Endothelial cell of umbilical vein (primary cell): ENCODE data around the gene GHRHR. TPM values are rescaled to one million over a fixed set of nuclear protein-coding genes. Genes with fewer than 3 reads are reported as not detected.

Source experiments
- BruUV-seq: library from RNA; stranded (reverse); fragments of 400-500 nt; replicated peaks from 2 replicates; lab custom pipeline; 2021; lab: Mats Ljungman, UMichigan
- CTCF ChIA-PET: fragments of 300-600, 350-600 bp; sonication (Branson Sonifier 250); formaldehyde crosslinking; loops from one replicate; lab custom pipeline; 2021; ENCODE audit warnings: antibody characterized with exemption, inconsistent platforms; lab: Charles Lee
- POLR2A ChIA-PET: fragments of 300-600, 350-600 bp; sonication (Branson Sonifier 250); formaldehyde crosslinking; loops from one replicate; lab custom pipeline; 2021; ENCODE audit warnings: antibody characterized with exemption, inconsistent platforms; lab: Charles Lee
- DNase-seq: peaks from one replicate; pipeline ENCODE4 v3.0.0-alpha.2; 2011; ENCODE audit warnings: low read depth, low spot score
- FAIRE-seq: peaks from 2 replicates; lab custom pipeline; 2011; peaks lifted over from hg19 to GRCh38; lab: Jason Lieb, UNC
- H2AFZ ChIP-seq: 2 replicates; pipeline ENCODE4 v1.6.0; 2012; ENCODE audit warnings: low read depth, low read length, control low read depth, inconsistent platforms
- H3K27ac ChIP-seq: 2 replicates; pipeline ENCODE4 v1.5.1; 2011; ENCODE audit warnings: low read depth, mild to moderate bottlenecking, control low read depth, low read length, moderate library complexity; ENCODE audit not compliant: insufficient read depth
- H3K27me3 ChIP-seq, 2 experiments: 2 replicates each; pipeline versions ENCODE4 v1.6.0 to v1.6.1; 2011; ENCODE audit warnings: low read length in 2 of 2, mixed read lengths in 1 of 2; ENCODE audit not compliant: control insufficient read depth in 2 of 2, insufficient read depth in 2 of 2
- H3K36me3 ChIP-seq, 2 experiments: 2 replicates in 1 of 2; 3 replicates in 1 of 2; pipeline ENCODE4 v1.5.1; 2011; ENCODE audit warnings: low read length in 2 of 2, mild to moderate bottlenecking in 1 of 2, moderate library complexity in 1 of 2; ENCODE audit not compliant: control insufficient read depth in 2 of 2, insufficient read depth in 2 of 2; ENCODE audit errors: extremely low read depth in 1 of 2
- H3K4me1 ChIP-seq: 3 replicates; pipeline ENCODE4 v1.5.1; 2011; ENCODE audit warnings: mild to moderate bottlenecking, low read length; ENCODE audit not compliant: control insufficient read depth, insufficient read depth; ENCODE audit errors: extremely low read depth
- H3K4me2 ChIP-seq: 2 replicates; pipeline ENCODE4 v1.6.1; 2011; ENCODE audit warnings: low read length, control low read depth, mixed read lengths; ENCODE audit not compliant: insufficient read depth
- H3K4me3 ChIP-seq, 3 experiments: fragments of 200-600 bp in 1 of 3; sonication (generic), shearing (Covaris generic) in 1 of 3; replicated peaks in 1 of 3; 2 replicates each; pipeline ENCODE4 v1.5.1; 2011 to 2016; ENCODE audit warnings: control low read depth in 3 of 3, low read length in 3 of 3, mild to moderate bottlenecking in 2 of 3, inconsistent platforms in 1 of 3, low read depth in 1 of 3, moderate library complexity in 1 of 3; ENCODE audit not compliant: insufficient read depth in 1 of 3
- H3K79me2 ChIP-seq: 2 replicates; pipeline ENCODE4 v1.6.0; 2012; ENCODE audit warnings: low read length, inconsistent platforms; ENCODE audit not compliant: control insufficient read depth, insufficient read depth
- H3K9ac ChIP-seq: replicated peaks from 2 replicates; pipeline ENCODE3; 2011; ENCODE audit warnings: low read length, control low read depth; ENCODE audit not compliant: insufficient read depth; ENCODE audit errors: extremely low read depth
- H3K9me1 ChIP-seq: replicated peaks from 3 replicates; pipeline ENCODE4 v1.6.0; 2011; ENCODE audit warnings: mild to moderate bottlenecking, low read length; ENCODE audit not compliant: control insufficient read depth, insufficient read depth; ENCODE audit errors: extremely low read depth
- H3K9me3 ChIP-seq: replicated peaks from 2 replicates; pipeline ENCODE4 v1.5.1; 2012; ENCODE audit warnings: low read length, inconsistent platforms; ENCODE audit not compliant: control insufficient read depth, insufficient read depth
- H4K20me1 ChIP-seq: replicated peaks from 2 replicates; pipeline ENCODE3; 2011; ENCODE audit warnings: mild to moderate bottlenecking, low read length; ENCODE audit not compliant: control insufficient read depth, insufficient read depth; ENCODE audit errors: extremely low read depth
- CTCF ChIP-seq, 2 donors: IDR thresholded peaks; 1 replicate in 1 of 2; 2 replicates in 1 of 2; pipeline ENCODE4 v1.5.1; 2011; ENCODE audit warnings: low read length in 2 of 2, mild to moderate bottlenecking in 2 of 2, moderate library complexity in 2 of 2, control low read depth in 1 of 2, inconsistent platforms in 1 of 2, low read depth in 1 of 2; ENCODE audit not compliant: insufficient read depth in 1 of 2; ENCODE audit errors: extremely low read depth in 1 of 2
- EZH2 ChIP-seq: IDR thresholded peaks from 2 replicates; pipeline ENCODE4 v1.6.1; 2012; ENCODE audit warnings: borderline replicate concordance, low read depth, mild to moderate bottlenecking, moderate library complexity, low read length, inconsistent platforms; ENCODE audit not compliant: severe bottlenecking
- FOS ChIP-seq: IDR thresholded peaks from 2 replicates; pipeline ENCODE4 v1.6.1; 2011; ENCODE audit warnings: mild to moderate bottlenecking, low read length, moderate library complexity, borderline replicate concordance; ENCODE audit not compliant: insufficient read depth
- GATA2 ChIP-seq: IDR thresholded peaks from 2 replicates; pipeline ENCODE4 v1.7.0; 2011; ENCODE audit warnings: low read depth, mild to moderate bottlenecking, moderate library complexity, mixed read lengths, low read length; ENCODE audit not compliant: insufficient read length, insufficient read depth
- JUN ChIP-seq: IDR thresholded peaks from 2 replicates; pipeline ENCODE4 v1.6.1; 2011; ENCODE audit warnings: borderline replicate concordance, low read depth; ENCODE audit not compliant: insufficient read length, insufficient read depth
- MYC ChIP-seq: IDR thresholded peaks from one replicate; pipeline ENCODE4 v1.6.1; 2011; ENCODE audit warnings: mild to moderate bottlenecking, low read depth, low read length
- POLR2A ChIP-seq: IDR thresholded peaks from 2 replicates; pipeline ENCODE4 v1.6.1; 2012; ENCODE audit warnings: low read depth, mild to moderate bottlenecking, control low read depth, low read length
- POLR2AphosphoS5 ChIP-seq: IDR thresholded peaks from 2 replicates; pipeline ENCODE4 v1.6.1; 2012; ENCODE audit warnings: low read depth, mild to moderate bottlenecking, control low read depth, low read length, moderate library complexity; ENCODE audit not compliant: insufficient read depth
- dilution Hi-C: fragments of 300-500 bp; cut with MboI; formaldehyde crosslinking; loops from one replicate; pipeline ENCODE4 v1.15.0; 2019; ENCODE audit warnings: low sequenced_read_pairs; ENCODE audit not compliant: extremely low pct_ligation_motif_present
- intact Hi-C: fragments of 100-400 bp; cut with micrococcal nuclease; formaldehyde crosslinking; loops from one replicate; pipeline ENCODE4 v1.10.0; 2022
- polyA plus RNA-seq, 4 experiments: library from polyadenylated mRNA; depleted of rRNA in 3 of 4; stranded (reverse) in 3 of 4; unstranded in 1 of 4; fragments of >200 nt; gene quantifications; 2 replicates each; pipeline versions ENCODE4 v1.2.1 to v1.2.3, GENCODE V29; 2011 to 2012; ENCODE audit warnings: missing spikeins in 1 of 4
- total RNA-seq: library from RNA; stranded (reverse); gene quantifications from 2 replicates; pipeline ENCODE4 v1.2.3, GENCODE V29; 2021
- TF ChIP-seq, protein P1 (sequence below): IDR thresholded peaks from 2 replicates; pipeline ENCODE4 v1.6.1; 2011; ENCODE audit not compliant: insufficient read depth, insufficient read length

Gene GHRHR
- total and polyA plus RNA-seq, 2 donors (not counting 3 experiments of a cell fraction or from before 2014, with no cell fraction given): not detected

DNA sequence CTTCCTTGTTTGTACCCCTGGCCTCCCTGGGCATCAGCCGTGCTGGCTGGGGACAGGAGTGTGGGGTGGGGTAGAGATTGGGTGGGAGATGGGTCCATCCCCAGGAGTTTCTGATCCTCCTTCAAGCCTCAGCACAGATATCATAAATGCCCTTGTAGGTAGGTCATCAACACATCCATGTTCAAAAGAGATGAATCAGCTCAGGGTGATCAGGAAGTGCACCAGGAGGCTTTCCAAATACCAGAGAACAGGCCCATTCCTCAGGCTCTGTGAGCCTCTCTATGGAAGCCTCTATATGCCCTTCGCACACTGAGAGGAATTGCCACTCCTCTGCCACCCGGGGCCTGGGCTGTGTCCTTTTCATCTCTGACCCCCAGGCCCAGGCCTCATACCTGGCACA, 56.4 kb downstream of the GHRHR start:
- dilution Hi-C loops: no loop called here
- Histone ChIP-seq H3K4me2 (no peak overlapping the region), H3K9ac (no peak overlapping the region), H2AFZ (no peak overlapping the region), H3K4me1 (no peaks in the 10 kb centered on the region), H3K27me3 (no peaks in the 10 kb centered on the region), H3K4me3 (no peak overlapping the region), H3K9me3 (no peaks in the 10 kb centered on the region), H3K36me3 (no peaks in the 10 kb centered on the region), H3K9me1 (no peaks in the 10 kb centered on the region), H3K79me2 (no peaks in the 10 kb centered on the region), H4K20me1 (no peaks in the 10 kb centered on the region), H3K27ac (no peak overlapping the region)
- POLR2A ChIA-PET: no interaction called here
- TF ChIP-seq POLR2A (no peak), FOS (no peak), JUN (no peak), GATA2 (no peak), EZH2 (no peak), POLR2AphosphoS5 (no peak), MYC (no peak), CTCF (IDR thresholded peaks at IDR 0.05; ENCODE audit: extremely low read depth in 1 of 2, insufficient read depth in 1 of 2, low read depth in 1 of 2, low read length in 2 of 2) (no peak)
- TF ChIP-seq, protein P1, sequence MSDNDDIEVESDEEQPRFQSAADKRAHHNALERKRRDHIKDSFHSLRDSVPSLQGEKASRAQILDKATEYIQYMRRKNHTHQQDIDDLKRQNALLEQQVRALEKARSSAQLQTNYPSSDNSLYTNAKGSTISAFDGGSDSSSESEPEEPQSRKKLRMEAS: no peak
- intact Hi-C loops: no loop called here
- no peak for FAIRE-seq
- DNase-seq: no peak
- CTCF ChIA-PET: interaction anchor here (1.2 to 1.8 kb wide), 3 partner anchors 82 to 114 kb away, joined by 4 to 8 read pairs (median 5); no protein-coding TSS in a partner anchor
- no TSS peak for BruUV-seq
